PC-9 (cell line): Measurements from ENCODE around the gene MCM7. TPM values are rescaled to one million over a fixed set of nuclear protein-coding genes. Genes with fewer than 3 reads are reported as not detected.

Experiments
- BruUV-seq: library from RNA; stranded (reverse); fragments of 400-500 nt; replicated peaks from 2 replicates; lab custom pipeline; 2021; lab: Mats Ljungman, UMichigan
- CTCF ChIA-PET: fragments of 300-600 bp; sonication (Branson Sonifier 250); formaldehyde crosslinking; loops from one replicate; lab custom pipeline; 2022; ENCODE audit warnings: antibody characterized with exemption; lab: Charles Lee
- POLR2A ChIA-PET: fragments of 300-600 bp; sonication (Branson Sonifier 250); formaldehyde crosslinking; loops from one replicate; lab custom pipeline; 2022; ENCODE audit warnings: antibody characterized with exemption; ENCODE audit not compliant: unreplicated experiment; lab: Charles Lee
- DNase-seq, 2 experiments: peaks; one replicate each; pipeline versions ENCODE4 v3.0.0 to v3.0.0-alpha.2; 2015 to 2022; ENCODE audit warnings: mixed read lengths in 1 of 2
- H2AFZ ChIP-seq: fragments of 200-600 bp; sonication (generic); 2 replicates; pipeline ENCODE4 v1.8.1; 2017; ENCODE audit warnings: antibody characterized with exemption
- H3F3A ChIP-seq: fragments of 200-600 bp; sonication (generic); 2 replicates; pipeline ENCODE4 v1.8.1; 2017; ENCODE audit warnings: antibody characterized with exemption, mild to moderate bottlenecking, low read depth; ENCODE audit not compliant: insufficient read depth
- H3K27ac ChIP-seq: fragments of 200-600 bp; sonication (generic); 2 replicates; pipeline ENCODE4 v1.6.1; 2016; ENCODE audit warnings: mixed run types
- H3K27me3 ChIP-seq: fragments of 200-600 bp; sonication (generic); 2 replicates; pipeline ENCODE4 v1.6.1; 2016; ENCODE audit warnings: low read depth, mixed run types; ENCODE audit not compliant: insufficient read depth
- H3K36me3 ChIP-seq: fragments of 200-600 bp; sonication (generic); 2 replicates; pipeline ENCODE4 v1.6.1; 2016; ENCODE audit warnings: low read depth, mixed run types
- H3K4me1 ChIP-seq: fragments of 200-600 bp; sonication (generic); replicated peaks from 2 replicates; pipeline ENCODE4 v1.6.1; 2016; ENCODE audit warnings: mixed run types; ENCODE audit not compliant: insufficient read depth
- H3K4me2 ChIP-seq: fragments of 200-600 bp; sonication (generic); 2 replicates; pipeline ENCODE4 v1.6.1; 2017; ENCODE audit warnings: mixed run types
- H3K4me3 ChIP-seq: fragments of 200-600 bp; sonication (generic); 2 replicates; pipeline ENCODE4 v1.6.1; 2016; ENCODE audit warnings: mixed run types
- H3K79me2 ChIP-seq: fragments of 200-600 bp; sonication (generic); 2 replicates; pipeline ENCODE4 v1.6.1; 2017; ENCODE audit warnings: low read depth, mixed run types
- H3K9me2 ChIP-seq: fragments of 200-600 bp; sonication (generic); 2 replicates; pipeline ENCODE4 v1.8.1; 2017; ENCODE audit warnings: mild to moderate bottlenecking; ENCODE audit not compliant: insufficient read depth
- H3K9me3 ChIP-seq: fragments of 200-600 bp; sonication (generic); 2 replicates; pipeline ENCODE4 v1.8.1; 2016; ENCODE audit warnings: low read depth; ENCODE audit not compliant: insufficient read depth
- H4K20me1 ChIP-seq: fragments of 200-600 bp; sonication (generic); 2 replicates; pipeline ENCODE4 v1.8.1; 2017; ENCODE audit not compliant: insufficient read depth
- EZH2 ChIP-seq: fragments of 200-600 bp; sonication (generic); IDR thresholded peaks from 2 replicates; pipeline ENCODE4 v1.8.0; 2017; ENCODE audit warnings: antibody characterized with exemption, low read depth
- intact Hi-C: fragments of 100-400 bp; cut with micrococcal nuclease; formaldehyde crosslinking; loops from one replicate; pipeline ENCODE4 v1.10.0; 2022; ENCODE audit not compliant: unreplicated experiment
- total RNA-seq: library from RNA; stranded (reverse); gene quantifications from 2 replicates; pipeline ENCODE4 v1.2.3, GENCODE V29; 2021
- TF ChIP-seq, protein P1 (sequence below): fragments of 200-600 bp; sonication (generic); conservative IDR thresholded peaks from 2 replicates; pipeline ENCODE4 v1.6.1; 2017; ENCODE audit warnings: mixed run types, antibody characterized with exemption, mild to moderate bottlenecking, moderate library complexity

Gene MCM7
- total RNA-seq, 1 experiment from 2014 or later: 238 TPM

DNA sequence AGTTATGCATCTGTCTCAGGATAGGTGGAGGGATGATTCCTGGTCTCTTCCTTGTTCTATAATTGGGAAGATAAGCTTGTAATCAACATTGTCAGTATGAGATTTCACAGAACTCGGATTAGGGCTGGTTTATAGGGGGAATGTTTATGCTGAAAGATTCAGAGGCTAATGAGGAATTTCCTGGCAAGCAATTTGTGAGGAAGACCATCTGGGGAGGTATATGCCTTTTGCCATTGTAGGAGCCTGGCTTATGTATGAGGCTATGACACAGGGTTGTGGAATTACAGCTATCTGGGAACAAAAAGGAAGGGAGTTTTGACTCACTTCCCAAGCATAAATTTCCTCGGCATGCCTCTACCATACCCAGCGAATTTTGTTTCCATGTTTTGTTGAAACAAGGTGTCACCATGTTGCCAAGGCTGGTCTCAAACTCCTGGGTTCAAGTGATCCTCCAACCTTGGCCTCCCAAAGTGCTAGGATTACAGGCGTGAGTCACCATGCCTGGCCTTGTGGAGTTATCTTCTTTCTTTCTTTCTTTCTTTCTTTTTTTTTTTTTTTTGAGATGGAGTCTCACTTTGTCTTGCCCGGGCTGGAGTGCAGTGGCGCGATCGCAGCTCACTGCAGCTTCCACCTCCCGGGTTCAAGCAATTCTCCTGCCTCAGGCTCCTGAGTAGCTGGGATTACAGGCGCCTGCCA lies 14.0 kb downstream of the MCM7 start:
- peaks cover 32% of the 10 kb centered on the region for H3K4me1 ChIP-seq
- peak overlapping the region; percentile 4; the same call in 1 of the 2 replicates for H3K4me2 ChIP-seq
- no peak overlapping the region for H3K4me3 ChIP-seq
- H2AFZ ChIP-seq: 0 out of 2 replicates have a peak overlapping the region, but pooled peaks have one; percentile 44
- H3K27me3 ChIP-seq: no peaks in the 10 kb centered on the region
- ChIA-PET CTCF (interaction anchor here (0.6 kb wide), 1 partner anchor 91 kb away, joined by 7 read pairs; no protein-coding TSS in a partner anchor), POLR2A (interaction anchor here (0.6 kb wide), 1 partner anchor 324 kb away, joined by 6 read pairs; no protein-coding TSS in a partner anchor)
- TF ChIP-seq, protein P1, sequence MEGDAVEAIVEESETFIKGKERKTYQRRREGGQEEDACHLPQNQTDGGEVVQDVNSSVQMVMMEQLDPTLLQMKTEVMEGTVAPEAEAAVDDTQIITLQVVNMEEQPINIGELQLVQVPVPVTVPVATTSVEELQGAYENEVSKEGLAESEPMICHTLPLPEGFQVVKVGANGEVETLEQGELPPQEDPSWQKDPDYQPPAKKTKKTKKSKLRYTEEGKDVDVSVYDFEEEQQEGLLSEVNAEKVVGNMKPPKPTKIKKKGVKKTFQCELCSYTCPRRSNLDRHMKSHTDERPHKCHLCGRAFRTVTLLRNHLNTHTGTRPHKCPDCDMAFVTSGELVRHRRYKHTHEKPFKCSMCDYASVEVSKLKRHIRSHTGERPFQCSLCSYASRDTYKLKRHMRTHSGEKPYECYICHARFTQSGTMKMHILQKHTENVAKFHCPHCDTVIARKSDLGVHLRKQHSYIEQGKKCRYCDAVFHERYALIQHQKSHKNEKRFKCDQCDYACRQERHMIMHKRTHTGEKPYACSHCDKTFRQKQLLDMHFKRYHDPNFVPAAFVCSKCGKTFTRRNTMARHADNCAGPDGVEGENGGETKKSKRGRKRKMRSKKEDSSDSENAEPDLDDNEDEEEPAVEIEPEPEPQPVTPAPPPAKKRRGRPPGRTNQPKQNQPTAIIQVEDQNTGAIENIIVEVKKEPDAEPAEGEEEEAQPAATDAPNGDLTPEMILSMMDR: no peak
- peaks cover 7% of the 10 kb centered on the region; the same call in 1 of the 2 replicates for H3K79me2 ChIP-seq
- no peaks in the 10 kb centered on the region for H4K20me1 ChIP-seq
- H3F3A ChIP-seq: peaks cover 51% of the 10 kb centered on the region
- no peaks in the 10 kb centered on the region for H3K9me3 ChIP-seq
- no peaks in the 10 kb centered on the region for H3K36me3 ChIP-seq
- no TSS peak for BruUV-seq
- H3K27ac ChIP-seq: 0 out of 2 replicates have a peak overlapping the region, but pooled peaks have one; percentile 25
- DNase-seq: peak in 1 of 2 experiments; percentile 79
- intact Hi-C loops: no loop called here
- no peaks in the 10 kb centered on the region for H3K9me2 ChIP-seq

DNA sequence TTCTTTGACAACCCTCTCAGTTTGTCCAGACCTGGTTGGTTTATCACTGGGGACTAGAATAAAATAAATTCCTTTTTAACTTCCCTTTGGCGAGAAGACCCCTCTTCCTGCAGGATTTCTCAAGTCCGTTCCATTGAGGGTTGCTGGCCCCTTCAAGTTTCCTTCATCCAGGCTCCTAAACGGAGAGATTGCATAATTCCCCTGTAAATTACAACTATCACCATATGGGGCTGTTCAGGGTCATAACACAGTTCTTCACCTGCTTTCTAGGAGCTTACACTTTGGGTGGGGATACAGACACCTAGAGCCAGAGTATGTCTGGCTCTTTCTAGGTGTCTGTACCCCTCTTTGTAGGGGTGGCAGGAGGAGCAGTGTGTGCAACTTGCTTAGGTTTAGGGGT lies 15.7 kb downstream of the MCM7 start:
- no TSS peak for BruUV-seq

DNA sequence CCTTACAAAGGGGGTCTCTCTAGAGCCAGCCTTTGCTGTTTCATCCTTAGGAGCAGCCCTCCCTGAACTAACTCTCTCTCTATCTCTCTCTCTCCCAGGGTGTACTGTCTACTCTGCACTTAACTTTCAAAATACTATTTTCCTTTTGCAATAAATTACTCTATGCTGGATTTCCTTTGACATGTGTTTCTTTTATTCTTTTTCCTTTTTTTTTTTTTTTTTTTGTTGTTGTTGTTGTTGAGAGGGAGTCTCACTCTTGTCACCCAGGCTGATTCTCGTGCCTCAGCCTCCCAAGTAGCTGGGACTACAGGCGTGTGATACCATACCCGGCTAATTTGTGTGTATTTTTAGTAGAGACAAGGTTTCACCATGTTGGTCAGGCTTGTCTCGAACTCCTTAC lies 18.2 kb downstream of the MCM7 start:
- Histone ChIP-seq H3F3A (peaks cover 25% of the 10 kb centered on the region), H3K36me3 (peaks cover 22% of the 10 kb centered on the region), H3K4me1 (peaks cover 26% of the 10 kb centered on the region), H2AFZ (no peak overlapping the region), H4K20me1 (peaks cover 8% of the 10 kb centered on the region; the same call in 1 of the 2 replicates), H3K27me3 (no peaks in the 10 kb centered on the region), H3K4me3 (no peak overlapping the region; the same call in 1 of the 2 replicates), H3K9me2 (no peaks in the 10 kb centered on the region), H3K9me3 (no peaks in the 10 kb centered on the region), H3K27ac (no peak overlapping the region), H3K4me2 (peak overlapping the region; percentile 78), H3K79me2 (peaks cover 36% of the 10 kb centered on the region)
- BruUV-seq: no TSS peak
- CTCF ChIA-PET: interaction anchor here (0.6 to 1.1 kb wide), 9 partner anchors 18 to 1242 kb away, joined by 3 to 12 read pairs (median 3); partner anchors contain the start of genes AP4M1 and MCM7
- intact Hi-C loops: loop anchor here (1.0 to 5.0 kb wide), 3 partner anchors 18 to 711 kb away; partner anchors contain the start of genes AP4M1, ARPC1B and MCM7
- POLR2A ChIA-PET: interaction anchor here (0.5 to 1.1 kb wide), 16 partner anchors 8 to 674 kb away, joined by 3 to 24 read pairs (median 8); partner anchors contain the start of genes AP4M1, BUD31, PDAP1 and ZCWPW1
- DNase-seq: no peak
- TF ChIP-seq EZH2: no peak
- TF ChIP-seq, protein P1: no peak

More for the DNA sequence above, 15.7 kb downstream of the MCM7 start:
- no peak for DNase-seq
- H3K27me3 ChIP-seq: no peaks in the 10 kb centered on the region
- TF ChIP-seq EZH2: no peak
- TF ChIP-seq, protein P1: no peak
- H4K20me1 ChIP-seq: no peaks in the 10 kb centered on the region
- H3K27ac ChIP-seq: no peak overlapping the region
- no peak overlapping the region for H3K4me2 ChIP-seq
- H3K9me3 ChIP-seq: no peaks in the 10 kb centered on the region
- H2AFZ ChIP-seq: no peak overlapping the region
- CTCF ChIA-PET: no interaction called here
- H3K4me1 ChIP-seq: peaks cover 34% of the 10 kb centered on the region
- no peak overlapping the region for H3K4me3 ChIP-seq
- H3K79me2 ChIP-seq: peaks cover 18% of the 10 kb centered on the region
- intact Hi-C loops: no loop called here
- H3K36me3 ChIP-seq: no peaks in the 10 kb centered on the region
- POLR2A ChIA-PET: no interaction called here
- H3K9me2 ChIP-seq: no peaks in the 10 kb centered on the region
- H3F3A ChIP-seq: peaks cover 39% of the 10 kb centered on the region
